Prostate gland (tissue), 2 donors: ENCODE results near the gene NARF. TPM values are rescaled to one million over a fixed set of nuclear protein-coding genes. Genes with fewer than 3 reads are reported as not detected.
A peak's percentile ranks its signal among the peaks of the same experiment; 100 is the strongest.

Experiments used
- DNase-seq: peaks from one replicate; pipeline ENCODE4 v3.0.0-alpha.2; 2019; ENCODE audit warnings: low spot score
- H3K27ac ChIP-seq, 2 donors: fragments of 200-600 bp; sonication (generic); 2 replicates each; pipeline ENCODE4 v1.5.1; 2017 to 2019
- H3K27me3 ChIP-seq: fragments of 200-600 bp; sonication (generic); replicated peaks from 2 replicates; pipeline ENCODE4 v1.5.1; 2019; ENCODE audit not compliant: insufficient read depth
- H3K36me3 ChIP-seq, 2 donors: fragments of 200-600 bp; sonication (generic); 1 replicate in 1 of 2; 2 replicates in 1 of 2; pipeline versions ENCODE4 v1.5.1 to v1.8.1; 2017 to 2019
- H3K4me1 ChIP-seq: fragments of 200-600 bp; sonication (generic); replicated peaks from 2 replicates; pipeline ENCODE4 v1.5.1; 2019
- H3K4me3 ChIP-seq, 2 donors: fragments of 200-600 bp; sonication (generic); 2 replicates each; pipeline ENCODE4 v1.5.1; 2017 to 2019
- H3K9me3 ChIP-seq: fragments of 200-600 bp; sonication (generic); 2 replicates; pipeline ENCODE4 v1.5.1; 2017
- CTCF ChIP-seq, 4 experiments: fragments of 200-600 bp in 2 of 4; fragments of 450-650 bp in 2 of 4; sonication (generic) in 2 of 4; IDR thresholded peaks; 1 replicate in 3 of 4; 2 replicates in 1 of 4; pipeline ENCODE4 v1.5.1; 2016 to 2019; ENCODE audit warnings: antibody characterized with exemption in 4 of 4, mild to moderate bottlenecking in 2 of 4, moderate library complexity in 2 of 4
- POLR2A ChIP-seq: fragments of 450-650 bp; IDR thresholded peaks from one replicate; pipeline ENCODE4 v1.6.1; 2016; ENCODE audit warnings: antibody characterized with exemption, mild to moderate bottlenecking
- POLR2AphosphoS5 ChIP-seq: sonication (generic); formaldehyde crosslinking; IDR thresholded peaks from one replicate; pipeline ENCODE4 v1.6.1; 2017; ENCODE audit warnings: antibody characterized with exemption
- WGBS: methylation state at CpG from one replicate; pipeline ENCODE4 v1.1.5; 2018; 5-methylcytosine and 5-hydroxymethylcytosine counted together
- intact Hi-C: fragments of 100-400 bp; cut with DNase I; formaldehyde crosslinking; loops from one replicate; pipeline ENCODE4 v1.14.2; 2022
- total RNA-seq, 2 donors: library from RNA; depleted of rRNA; stranded (reverse); fragments of >200 nt; gene quantifications; one replicate each; pipeline ENCODE4 v1.1.0, GENCODE V29; 2016

NARF gene
- total RNA-seq, 2 donors from 2014 or later: 38.4 to 68.1 TPM

DNA sequence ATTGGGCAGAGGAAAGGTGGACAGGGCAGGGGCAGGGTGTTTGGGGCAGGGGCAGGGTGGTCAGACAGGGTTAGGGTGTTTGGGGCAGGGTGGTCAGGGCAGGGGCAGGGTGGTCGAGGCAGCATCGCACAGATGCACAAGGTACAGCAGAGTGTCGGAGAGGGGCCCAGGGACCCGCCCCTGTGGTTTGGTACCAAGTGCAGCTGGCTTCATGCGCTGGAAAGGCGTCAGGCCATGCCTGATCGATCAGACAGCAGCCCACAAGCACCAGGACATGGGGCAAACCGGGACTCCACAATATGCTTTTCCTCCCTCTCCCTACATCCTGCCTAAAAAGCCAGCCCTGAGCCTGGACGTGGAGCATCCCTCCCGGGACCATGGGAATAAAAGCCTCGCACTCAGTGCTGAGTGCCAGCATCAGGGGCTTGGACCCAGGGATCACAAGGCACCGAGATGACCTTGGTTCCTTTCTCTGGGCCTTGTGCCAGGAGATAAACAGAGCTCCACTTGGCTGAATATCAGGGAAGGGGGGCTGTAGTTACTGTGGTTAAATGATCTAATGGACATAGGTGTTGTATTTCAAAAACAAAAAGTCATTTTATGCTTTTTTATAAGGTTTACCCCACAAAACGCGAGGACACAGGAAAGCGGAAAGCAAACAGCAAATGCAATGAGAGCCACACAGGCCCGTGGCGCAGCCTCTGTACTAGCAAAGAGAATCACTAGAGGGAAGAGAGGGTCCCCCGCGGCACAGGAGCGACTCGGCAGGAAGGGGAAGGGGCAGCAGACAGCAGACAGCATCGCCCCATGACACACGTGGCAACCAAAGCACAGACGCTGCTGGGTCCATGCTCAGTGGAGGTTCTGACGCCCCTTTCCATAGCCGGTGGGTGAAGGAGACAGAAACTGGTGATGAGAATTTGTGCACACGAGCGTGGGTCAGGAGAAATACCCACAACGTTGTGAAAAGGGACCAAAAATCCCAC is 45.7 kb upstream of the NARF start:
- no peak overlapping the region for H3K4me3 ChIP-seq
- 86% methylated on average over 29 of the region's 29 CpGs for WGBS
- H3K9me3 ChIP-seq: no peaks in the 10 kb centered on the region
- H3K27ac ChIP-seq: no peak overlapping the region
- DNase-seq: no peak
- no peaks in the 10 kb centered on the region for H3K27me3 ChIP-seq
- peaks cover 6% of the 10 kb centered on the region for H3K4me1 ChIP-seq
- H3K36me3 ChIP-seq: no peaks in the 10 kb centered on the region
- intact Hi-C loops: loop anchor here (10.0 kb wide), 1 partner anchor 208 kb away; no protein-coding TSS in a partner anchor
- no peak for TF ChIP-seq POLR2A
- no peak for TF ChIP-seq CTCF (IDR thresholded peaks at IDR 0.05)
- no peak for TF ChIP-seq POLR2AphosphoS5

- no peaks in the 10 kb centered on the region for H3K9me3 ChIP-seq
- DNase-seq: peak; percentile 54
- H3K27me3 ChIP-seq: no peaks in the 10 kb centered on the region
- peak; percentile 61 for TF ChIP-seq POLR2AphosphoS5
- no peak for TF ChIP-seq POLR2A
- TF ChIP-seq CTCF (IDR thresholded peaks at IDR 0.05): peak in 3 of 4 experiments; percentile 55 to 74 (median 67)
- H3K36me3 ChIP-seq: no peaks in the 10 kb centered on the region
- H3K27ac ChIP-seq: no peak overlapping the region
- H3K4me1 ChIP-seq: peaks cover 6% of the 10 kb centered on the region
- intact Hi-C loops: loop anchor here (1.0 to 10.0 kb wide), 2 partner anchors 61 to 210 kb away; no protein-coding TSS in a partner anchor
- no peak overlapping the region for H3K4me3 ChIP-seq
- 26% methylated on average over 38 of the region's 38 CpGs for WGBS
Observed at GRCh38 chr17:82414548-82415281, 43.8 kb upstream of the NARF start.

DNA sequence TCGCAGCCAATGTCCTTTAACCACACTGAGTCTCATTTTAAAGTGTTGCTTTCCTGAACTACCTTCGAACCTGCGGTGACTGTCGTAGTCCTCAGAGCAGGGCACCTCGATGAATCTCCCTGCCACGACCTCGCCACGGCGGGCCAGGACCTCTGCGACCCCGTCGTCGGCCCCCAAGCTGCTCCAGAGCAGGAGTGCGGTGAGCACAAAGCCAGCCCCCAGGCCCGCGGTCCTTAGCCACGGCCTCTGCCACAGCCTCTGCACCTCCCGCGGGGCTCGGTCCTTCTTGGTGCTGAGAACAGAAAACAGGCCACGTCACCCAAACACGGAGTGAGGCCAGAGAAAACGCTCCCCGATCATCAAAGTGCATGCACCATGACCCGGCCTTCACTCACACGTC is 43.2 kb upstream of the NARF start:
- Histone ChIP-seq H3K4me1 (peaks cover 6% of the 10 kb centered on the region), H3K4me3 (no peak overlapping the region), H3K36me3 (no peaks in the 10 kb centered on the region), H3K27me3 (no peaks in the 10 kb centered on the region), H3K27ac (no peak overlapping the region), H3K9me3 (no peaks in the 10 kb centered on the region)
- no peak for DNase-seq
- intact Hi-C loops: loop anchor here (10.0 kb wide), 1 partner anchor 211 kb away; no protein-coding TSS in a partner anchor
- WGBS: 92% methylated on average over 20 of the region's 26 CpGs
- TF ChIP-seq CTCF (IDR thresholded peaks at IDR 0.05) (no peak), POLR2AphosphoS5 (no peak), POLR2A (no peak)

- H3K27ac ChIP-seq: no peak overlapping the region
- TF ChIP-seq CTCF (IDR thresholded peaks at IDR 0.05): no peak
- TF ChIP-seq POLR2A: no peak
- no peak for TF ChIP-seq POLR2AphosphoS5
- 97% methylated on average over 9 of the region's 9 CpGs for WGBS
- intact Hi-C loops: loop anchor here (10.0 kb wide), 1 partner anchor 211 kb away; no protein-coding TSS in a partner anchor
- H3K27me3 ChIP-seq: no peaks in the 10 kb centered on the region
- no peak overlapping the region for H3K4me3 ChIP-seq
- H3K9me3 ChIP-seq: no peaks in the 10 kb centered on the region
- no peak for DNase-seq
- H3K4me1 ChIP-seq: peaks cover 6% of the 10 kb centered on the region
- no peaks in the 10 kb centered on the region for H3K36me3 ChIP-seq
Observed at GRCh38 chr17:82415786-82416185, 42.8 kb upstream of the NARF start.
